Activated T-helper 2 cell treated with anti-CD3 and anti-CD28 coated beads, Interferon-gamma antibody, Interleukin-2, Interleukin-4, amounts not matched to agents 10 μg/mL and 5 μg/mL and 100 μg/mL, durations not matched to agents 14 hours and 24 hours and 36 hours (primary cell): ENCODE data around the gene FARP1. TPM values are rescaled to one million over a fixed set of nuclear protein-coding genes. Genes with fewer than 3 reads are reported as not detected.
A peak's percentile ranks its signal among the peaks of the same experiment; 100 is the strongest.
"Not testable (repeated sequence)": the region's sequence is repeated elsewhere in the genome, so short reads cannot be mapped to it uniquely, and the experiment has no call there.

ENCODE experiments used
- DNase-seq: peaks from one replicate; pipeline ENCODE4 v3.0.0; 2021; ENCODE audit warnings: low spot score
- H3K27ac Mint-ChIP-seq: one replicate; pipeline ENCODE4 v1.8.0; 2021; ENCODE audit warnings: mixed read lengths
- H3K27me3 Mint-ChIP-seq: one replicate; pipeline ENCODE4 v1.8.0; 2021; ENCODE audit warnings: low read depth, mixed read lengths
- H3K36me3 Mint-ChIP-seq: one replicate; pipeline ENCODE4 v1.8.0; 2021; ENCODE audit warnings: low read depth, mixed read lengths
- H3K4me1 Mint-ChIP-seq: one replicate; pipeline ENCODE4 v1.8.0; 2021; ENCODE audit warnings: low read depth, mixed read lengths
- H3K4me3 Mint-ChIP-seq: one replicate; pipeline ENCODE4 v1.8.0; 2021; ENCODE audit warnings: low read depth, mild to moderate bottlenecking, moderate library complexity, mixed read lengths
- H3K9me3 Mint-ChIP-seq: one replicate; pipeline ENCODE4 v1.8.0; 2021; ENCODE audit warnings: mixed read lengths
- intact Hi-C: fragments of 100-400 bp; cut with micrococcal nuclease; formaldehyde crosslinking; loops from one replicate; pipeline ENCODE4 v1.15.1; 2023
- total RNA-seq: library from RNA; stranded (reverse); gene quantifications from 2 replicates; pipeline ENCODE4 v1.2.3, GENCODE V29; 2022

The FARP1 gene
- total RNA-seq, 1 donor from 2014 or later = 0.89 TPM

GRCh38 chr13:98401934-98402333 is 259.0 kb downstream of the FARP1 start:
- Mint-ChIP-seq H3K4me1 (no peaks in the 10 kb centered on the region), H3K27me3 (peaks cover 18% of the 10 kb centered on the region), H3K36me3 (no peaks in the 10 kb centered on the region), H3K27ac (no peak overlapping the region), H3K4me3 (no peak overlapping the region), H3K9me3 (no peaks in the 10 kb centered on the region)
- intact Hi-C loops = no loop called here
- DNase-seq = no peak

- Mint-ChIP-seq H3K27ac (no peak overlapping the region), H3K9me3 (no peaks in the 10 kb centered on the region), H3K4me3 (no peak overlapping the region), H3K4me1 (no peaks in the 10 kb centered on the region), H3K27me3 (peaks cover 12% of the 10 kb centered on the region), H3K36me3 (no peaks in the 10 kb centered on the region)
- DNase-seq = no peak
- intact Hi-C loops = no loop called here
These were observed 260.2 kb downstream of the FARP1 start for GRCh38 chr13:98403076-98403475.

- Mint-ChIP-seq H3K4me1 (no peaks in the 10 kb centered on the region), H3K36me3 (no peaks in the 10 kb centered on the region), H3K27ac (no peak overlapping the region), H3K4me3 (no peak overlapping the region), H3K9me3 (no peaks in the 10 kb centered on the region), H3K27me3 (peaks cover 6% of the 10 kb centered on the region)
- intact Hi-C loops = no loop called here
- DNase-seq = no peak
These were observed 262.2 kb downstream of the FARP1 start for GRCh38 chr13:98405107-98405571.

- Mint-ChIP-seq H3K36me3 (no peaks in the 10 kb centered on the region), H3K27ac (no peak overlapping the region), H3K9me3 (no peaks in the 10 kb centered on the region), H3K27me3 (peaks cover 6% of the 10 kb centered on the region), H3K4me3 (no peak overlapping the region), H3K4me1 (no peaks in the 10 kb centered on the region)
- DNase-seq = no peak
- intact Hi-C loops = no loop called here
These were observed 262.9 kb downstream of the FARP1 start for GRCh38 chr13:98405690-98406344.

GRCh38 chr13:98406427-98406826 is 263.5 kb downstream of the FARP1 start:
- H3K27me3 Mint-ChIP-seq = peaks cover 8% of the 10 kb centered on the region
- DNase-seq = no peak
- intact Hi-C loops = no loop called here

GRCh38 chr13:98406971-98407370 is 264.1 kb downstream of the FARP1 start:
- H3K36me3 Mint-ChIP-seq = no peaks in the 10 kb centered on the region
- H3K4me1 Mint-ChIP-seq = peaks cover 4% of the 10 kb centered on the region
- no peaks in the 10 kb centered on the region for H3K9me3 Mint-ChIP-seq
- no peak overlapping the region for H3K4me3 Mint-ChIP-seq
- DNase-seq = no peak
- intact Hi-C loops = no loop called here
- H3K27ac Mint-ChIP-seq = no peak overlapping the region
- peaks cover 11% of the 10 kb centered on the region for H3K27me3 Mint-ChIP-seq

More at GRCh38 chr13:98406427-98406826, 263.5 kb downstream of the FARP1 start:
- H3K9me3 Mint-ChIP-seq = no peaks in the 10 kb centered on the region
- H3K27ac Mint-ChIP-seq = no peak overlapping the region
- no peak overlapping the region for H3K4me3 Mint-ChIP-seq
- no peaks in the 10 kb centered on the region for H3K36me3 Mint-ChIP-seq
- no peaks in the 10 kb centered on the region for H3K4me1 Mint-ChIP-seq

GRCh38 chr13:98407575-98407974 is 264.7 kb downstream of the FARP1 start:
- intact Hi-C loops = no loop called here
- no peak overlapping the region for H3K4me3 Mint-ChIP-seq
- DNase-seq = no peak
- H3K27ac Mint-ChIP-seq = no peak overlapping the region
- H3K36me3 Mint-ChIP-seq = no peaks in the 10 kb centered on the region
- peaks cover 6% of the 10 kb centered on the region for H3K4me1 Mint-ChIP-seq
- peaks cover 15% of the 10 kb centered on the region for H3K27me3 Mint-ChIP-seq
- H3K9me3 Mint-ChIP-seq = no peaks in the 10 kb centered on the region

- Mint-ChIP-seq H3K9me3 (no peaks in the 10 kb centered on the region), H3K4me3 (no peak overlapping the region), H3K27ac (no peak overlapping the region), H3K36me3 (no peaks in the 10 kb centered on the region), H3K4me1 (peaks cover 6% of the 10 kb centered on the region), H3K27me3 (peaks cover 16% of the 10 kb centered on the region)
- DNase-seq = no peak
- intact Hi-C loops = no loop called here
These were observed 266.4 kb downstream of the FARP1 start for GRCh38 chr13:98409281-98409680.

- intact Hi-C loops = no loop called here
- H3K27ac Mint-ChIP-seq = no peak overlapping the region
- no peak for DNase-seq
- no peaks in the 10 kb centered on the region for H3K9me3 Mint-ChIP-seq
- peaks cover 6% of the 10 kb centered on the region for H3K4me1 Mint-ChIP-seq
- no peak overlapping the region for H3K4me3 Mint-ChIP-seq
- H3K27me3 Mint-ChIP-seq = peaks cover 12% of the 10 kb centered on the region
- H3K36me3 Mint-ChIP-seq = no peaks in the 10 kb centered on the region
These were observed 267.7 kb downstream of the FARP1 start for GRCh38 chr13:98410612-98411011.

GRCh38 chr13:98411013-98411412 is 268.1 kb downstream of the FARP1 start:
- no peak overlapping the region for H3K4me3 Mint-ChIP-seq
- peaks cover 6% of the 10 kb centered on the region for H3K4me1 Mint-ChIP-seq
- H3K9me3 Mint-ChIP-seq = no peaks in the 10 kb centered on the region
- DNase-seq = no peak
- H3K27ac Mint-ChIP-seq = no peak overlapping the region
- H3K36me3 Mint-ChIP-seq = no peaks in the 10 kb centered on the region
- peaks cover 12% of the 10 kb centered on the region for H3K27me3 Mint-ChIP-seq
- intact Hi-C loops = no loop called here

- H3K4me3 Mint-ChIP-seq = peak overlapping the region; percentile 28
- intact Hi-C loops = no loop called here
These were observed 268.8 kb downstream of the FARP1 start for GRCh38 chr13:98411617-98412265.

GRCh38 chr13:98413278-98413677 is 270.4 kb downstream of the FARP1 start:
- not testable (repeated sequence) for H3K9me3 Mint-ChIP-seq

More at GRCh38 chr13:98411617-98412265, 268.8 kb downstream of the FARP1 start:
- Mint-ChIP-seq H3K27ac (no peak overlapping the region), H3K4me1 (peaks cover 6% of the 10 kb centered on the region), H3K27me3 (peaks cover 12% of the 10 kb centered on the region), H3K36me3 (no peaks in the 10 kb centered on the region), H3K9me3 (no peaks in the 10 kb centered on the region)
- no peak for DNase-seq

GRCh38 chr13:98413796-98414195 is 270.9 kb downstream of the FARP1 start:
- Mint-ChIP-seq H3K27me3 (peaks cover 12% of the 10 kb centered on the region), H3K4me1 (peaks cover 6% of the 10 kb centered on the region), H3K9me3 (no peaks in the 10 kb centered on the region), H3K36me3 (no peaks in the 10 kb centered on the region), H3K4me3 (no peak overlapping the region), H3K27ac (no peak overlapping the region)
- intact Hi-C loops = no loop called here
- DNase-seq = no peak

More at GRCh38 chr13:98413278-98413677, 270.4 kb downstream of the FARP1 start:
- DNase-seq, H3K4me1 Mint-ChIP-seq, H3K27ac Mint-ChIP-seq, H3K4me3 Mint-ChIP-seq, intact Hi-C loops, H3K36me3 Mint-ChIP-seq: not testable (repeated sequence)
- H3K27me3 Mint-ChIP-seq = peaks cover 12% of the 10 kb centered on the region
